HG03060 (cell line): Measurements from ENCODE around the gene NRDC.
"Not testable (repeated sequence)": the region's sequence is repeated elsewhere in the genome, so short reads cannot be mapped to it uniquely, and the experiment has no call there.

ENCODE experiments used
- ATAC-seq: cut with Tn5 transposase; IDR thresholded peaks from one replicate; pipeline ENCODE4 v1.9.1; 2021; ENCODE audit warnings: low read depth, moderate number of reproducible peaks; ENCODE audit not compliant: unreplicated experiment

NRDC gene

GRCh38 chr1:51850420-51851223 is 27.9 kb downstream of the NRDC start:
- ATAC-seq = no peak

DNA sequence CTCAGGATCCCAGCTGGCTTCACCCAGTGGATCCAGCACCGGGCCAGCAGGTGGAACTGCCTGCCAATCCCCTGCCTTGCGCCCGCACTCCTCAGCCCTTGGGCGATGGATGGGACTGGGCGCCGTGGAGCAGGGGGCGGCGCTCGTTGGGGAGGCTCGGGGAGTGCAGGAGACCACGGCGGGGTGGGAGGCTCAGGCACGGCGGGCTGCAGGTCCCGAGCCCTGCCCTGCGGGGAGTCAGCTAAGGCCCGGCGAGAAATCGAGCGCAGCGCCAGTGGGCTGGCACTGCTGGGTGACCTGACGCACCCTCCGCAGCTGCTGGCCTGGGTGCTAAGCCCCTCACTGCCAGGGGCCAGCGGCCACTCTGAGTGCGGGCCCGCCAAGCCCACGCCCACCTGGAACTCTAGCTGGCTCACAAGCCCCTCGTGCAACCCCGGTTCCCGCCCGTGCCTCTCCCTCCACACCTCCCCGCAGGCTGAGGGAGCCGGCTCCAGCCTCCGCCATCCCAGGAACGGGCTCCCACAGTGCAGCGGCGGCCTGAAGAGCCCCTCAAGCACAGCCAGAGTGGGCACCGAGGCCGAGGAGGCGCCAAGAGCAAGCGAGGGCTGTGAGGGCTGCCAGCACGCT is 31.1 kb downstream of the NRDC start:
- ATAC-seq = no peak

DNA sequence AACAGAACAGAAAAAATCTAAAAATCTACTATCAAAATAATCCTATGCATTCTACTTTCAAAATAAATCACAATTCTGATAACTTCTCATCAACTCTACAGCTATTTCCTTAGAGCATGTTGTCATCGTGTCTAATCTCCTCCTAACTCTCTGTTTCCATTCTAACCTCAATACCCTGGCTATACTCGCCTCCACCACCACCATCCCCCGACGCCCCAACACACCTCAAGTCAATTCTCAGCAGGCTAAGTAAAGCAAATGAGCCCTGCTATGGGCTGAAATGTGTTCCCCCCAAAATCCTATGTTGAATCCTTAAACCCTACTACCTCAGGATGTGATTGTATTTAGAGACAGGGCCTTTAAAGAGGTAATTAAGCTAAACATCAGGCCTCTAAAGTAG is 34.6 kb downstream of the NRDC start:
- ATAC-seq = no peak

GRCh38 chr1:51842261-51842660 is 36.3 kb downstream of the NRDC start:
- no peak for ATAC-seq

- ATAC-seq = no peak
Observed at GRCh38 chr1:51840743-51841461, 37.6 kb downstream of the NRDC start.

DNA sequence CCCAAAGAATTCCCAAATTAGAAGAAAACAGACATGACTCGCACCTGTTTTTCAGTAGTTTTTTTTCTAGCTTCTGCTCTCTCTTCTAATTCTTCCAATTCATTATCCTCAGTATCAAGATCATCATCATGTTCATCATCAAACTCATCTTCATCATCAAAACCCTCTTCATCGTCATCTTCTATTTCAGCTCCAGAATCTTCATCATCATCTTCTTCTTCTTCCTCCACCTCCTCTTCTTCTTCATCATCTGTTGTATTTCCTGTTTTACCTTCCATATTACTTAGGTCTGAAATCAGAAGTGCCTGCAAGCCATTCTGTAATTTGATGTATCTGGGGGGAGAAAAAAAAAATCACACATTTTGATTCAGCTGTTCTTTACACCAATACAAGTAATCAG is 38.3 kb downstream of the NRDC start:
- no peak for ATAC-seq

- no peak for ATAC-seq
Observed at GRCh38 chr1:51839094-51839493, 39.4 kb downstream of the NRDC start.

GRCh38 chr1:51837243-51837642 is 41.3 kb downstream of the NRDC start:
- no peak for ATAC-seq

- no peak for ATAC-seq
Observed at GRCh38 chr1:51833700-51834099, 44.8 kb downstream of the NRDC start.

DNA sequence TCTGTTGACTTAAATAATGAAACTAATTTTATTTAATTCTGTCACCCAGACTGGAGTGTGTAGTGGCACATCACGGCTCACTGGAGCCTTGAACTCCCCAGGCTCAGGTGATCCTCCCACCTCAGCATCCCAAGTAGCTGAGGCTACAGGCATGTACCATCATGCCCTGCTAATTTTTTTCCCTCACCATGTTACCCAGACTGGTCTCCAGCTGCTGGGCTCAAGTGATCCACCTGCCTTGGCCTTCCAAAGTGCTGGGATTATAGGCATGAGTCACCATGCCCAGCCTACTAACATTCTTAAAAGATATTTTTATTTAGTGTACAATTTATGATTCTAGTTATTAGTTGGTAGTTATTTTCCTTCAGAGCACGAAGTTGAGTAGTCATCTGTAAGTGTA is 49.5 kb downstream of the NRDC start:
- no peak for ATAC-seq

DNA sequence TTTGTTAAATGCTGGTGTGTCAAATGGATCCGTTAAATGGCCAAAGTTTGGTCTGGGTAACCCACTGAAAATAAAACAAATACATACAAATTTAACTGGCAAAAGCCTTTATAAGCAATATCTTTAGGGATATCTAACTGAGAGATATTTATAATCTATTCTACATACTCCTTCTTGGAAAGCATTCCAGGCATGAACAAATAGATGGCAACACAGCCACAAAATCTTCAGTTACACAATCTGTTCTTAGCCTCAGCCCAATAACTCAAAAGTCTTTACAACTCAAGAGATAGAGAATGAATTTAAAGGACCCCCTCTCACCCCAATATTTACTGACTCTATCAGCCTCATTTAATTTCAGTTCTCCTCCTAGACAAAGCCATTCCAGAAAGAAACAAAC is 58.7 kb downstream of the NRDC start:
- no peak for ATAC-seq

- ATAC-seq = not testable (repeated sequence)
Observed at GRCh38 chr1:51819021-51819420, 59.5 kb downstream of the NRDC start.

- ATAC-seq = no peak
Observed at GRCh38 chr1:51818487-51818886, 60.0 kb downstream of the NRDC start.

DNA sequence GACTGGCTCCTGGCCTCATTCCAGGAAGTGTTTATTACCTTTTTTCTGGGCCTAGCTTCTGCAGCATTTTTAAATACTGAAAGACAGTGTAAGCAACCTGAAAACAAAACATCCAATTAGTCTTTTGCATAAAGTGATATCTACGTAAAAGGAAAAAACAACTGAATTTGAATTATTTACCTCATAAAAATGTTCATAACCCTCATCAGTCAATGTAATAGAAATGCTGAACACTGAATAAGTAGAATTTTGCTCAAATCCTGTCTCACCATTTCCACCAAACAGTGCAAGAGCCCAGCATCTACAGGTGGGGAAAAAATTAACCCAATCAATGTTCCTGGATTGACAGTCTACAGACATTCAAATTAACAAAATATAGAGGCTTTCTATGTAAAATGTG is 64.0 kb downstream of the NRDC start:
- no peak for ATAC-seq

GRCh38 chr1:51799372-51799771 is 79.2 kb downstream of the NRDC start:
- ATAC-seq = no peak

GRCh38 chr1:51794868-51795267 is 83.7 kb downstream of the NRDC start:
- ATAC-seq = no peak

GRCh38 chr1:51794260-51794659 is 84.3 kb downstream of the NRDC start:
- no peak for ATAC-seq

GRCh38 chr1:51792864-51793263 is 85.7 kb downstream of the NRDC start:
- ATAC-seq = no peak

- ATAC-seq = no peak
Observed at GRCh38 chr1:51791888-51792287, 86.6 kb downstream of the NRDC start.

DNA sequence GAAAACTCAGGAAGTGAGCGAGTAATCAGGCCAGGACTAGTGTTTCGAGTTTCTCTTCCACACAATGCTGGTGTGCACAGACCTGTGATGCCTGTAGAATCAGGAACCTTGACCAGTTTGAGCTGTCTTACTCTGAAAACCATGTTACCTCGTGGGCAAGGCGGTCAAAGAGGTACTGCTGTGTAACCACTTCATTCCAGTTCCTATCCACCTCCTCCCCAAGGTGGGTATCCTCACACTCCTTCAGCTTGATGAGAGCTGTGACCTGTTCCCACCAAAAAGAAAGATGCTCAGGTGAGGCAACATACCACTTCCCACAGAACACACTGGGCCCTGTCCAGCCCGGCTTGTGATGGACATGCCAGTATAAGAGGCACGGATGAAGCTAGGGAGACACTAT is 88.1 kb downstream of the NRDC start:
- no peak for ATAC-seq

DNA sequence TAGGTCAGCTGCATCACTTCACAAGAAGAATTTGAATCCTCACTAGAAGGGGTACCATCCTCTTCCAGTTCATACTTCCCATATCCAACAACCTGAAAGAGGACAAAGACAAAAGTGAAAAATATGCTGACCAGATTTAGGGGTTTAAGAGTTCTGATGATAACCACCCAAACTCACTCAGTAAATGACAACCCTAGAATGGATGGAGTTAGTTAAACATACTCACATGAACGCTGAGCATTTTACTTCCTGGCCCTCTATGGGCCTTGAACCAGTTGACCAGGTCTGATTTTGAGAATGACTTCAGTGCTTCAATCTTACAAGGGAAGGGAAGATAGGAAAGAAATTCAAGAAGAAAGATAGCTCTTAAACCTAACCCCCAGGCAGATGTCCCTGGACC is 89.2 kb downstream of the NRDC start:
- ATAC-seq = no peak

DNA sequence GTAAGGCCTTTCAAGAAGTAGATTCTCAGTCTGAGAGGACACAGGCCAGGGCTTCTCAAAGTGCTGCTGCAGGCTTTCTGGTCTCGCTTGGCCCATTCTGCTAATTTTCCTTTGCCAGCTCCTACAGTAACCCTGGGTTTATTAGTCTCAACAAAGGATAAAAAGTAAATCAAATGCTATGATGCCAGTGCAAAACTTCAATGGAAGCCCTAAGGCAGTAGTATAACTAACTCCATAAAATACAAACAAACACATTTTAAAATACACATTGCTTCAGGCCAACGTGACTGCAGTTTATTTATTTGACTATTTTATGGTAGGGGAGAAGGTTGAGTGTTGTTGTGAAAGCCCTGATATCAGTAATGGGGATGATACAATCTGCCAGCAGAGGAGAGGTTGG is 89.6 kb downstream of the NRDC start:
- ATAC-seq = no peak
